ENCODE results near the gene LRRC23. TPM values are rescaled to one million over a fixed set of nuclear protein-coding genes. Genes with fewer than 3 reads are reported as not detected.
A peak's percentile ranks its signal among the peaks of the same experiment; 100 is the strongest.

LRRC23 gene
- total RNA-seq, 1 donor from 2014 or later = 8.6 TPM

DNA sequence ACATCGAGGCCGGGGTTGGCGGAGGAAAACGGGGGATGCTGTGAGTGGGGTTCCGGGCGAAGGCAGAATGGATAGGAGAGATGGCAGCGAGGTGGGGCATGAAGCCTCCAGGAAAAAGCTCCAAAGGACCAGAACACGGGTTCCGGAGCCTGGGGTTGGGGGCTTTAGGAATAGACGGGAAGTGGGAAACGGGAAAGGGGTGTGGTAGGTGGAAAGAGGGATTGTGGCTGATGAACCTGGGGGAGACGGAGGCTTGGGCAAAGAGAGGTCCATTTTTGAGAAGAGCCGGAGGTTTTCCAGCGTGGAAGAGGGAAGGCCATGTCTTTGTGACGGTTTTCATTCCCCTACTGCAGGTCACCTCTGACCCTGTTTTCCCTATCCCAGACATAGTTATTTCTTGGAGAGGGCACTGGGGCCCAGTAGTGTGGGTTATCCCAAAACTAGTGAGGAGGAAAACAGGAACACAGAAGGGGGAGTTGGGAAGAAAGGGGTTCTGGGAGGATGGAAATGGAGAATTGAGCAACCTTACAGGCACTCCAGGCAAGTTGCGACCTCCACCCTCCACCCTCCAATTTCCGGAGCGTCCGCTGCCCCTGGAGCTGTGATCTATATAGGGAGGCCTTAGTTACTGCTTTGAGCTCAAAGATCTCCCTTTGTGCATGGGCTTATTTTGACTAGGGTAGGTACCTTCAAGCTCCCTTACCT, 24.2 kb downstream of the LRRC23 start:
- intact Hi-C loops (cut with DNase I) = loop anchor here (5.0 kb wide), 1 partner anchor 62 kb away; the partner anchor contains the start of gene TPI1
- Histone ChIP-seq H3K4me1 (peaks cover 84% of the 10 kb centered on the region), H3K27ac (peak overlapping the region; percentile 99), H3K27me3 (no peaks in the 10 kb centered on the region), H3K9me3 (no peaks in the 10 kb centered on the region), H3K4me3 (peak overlapping the region; percentile 73 to 95), H3K36me3 (peaks cover 0 to 6% of the 10 kb centered on the region in 2 donors)
- TF ChIP-seq, protein P1, sequence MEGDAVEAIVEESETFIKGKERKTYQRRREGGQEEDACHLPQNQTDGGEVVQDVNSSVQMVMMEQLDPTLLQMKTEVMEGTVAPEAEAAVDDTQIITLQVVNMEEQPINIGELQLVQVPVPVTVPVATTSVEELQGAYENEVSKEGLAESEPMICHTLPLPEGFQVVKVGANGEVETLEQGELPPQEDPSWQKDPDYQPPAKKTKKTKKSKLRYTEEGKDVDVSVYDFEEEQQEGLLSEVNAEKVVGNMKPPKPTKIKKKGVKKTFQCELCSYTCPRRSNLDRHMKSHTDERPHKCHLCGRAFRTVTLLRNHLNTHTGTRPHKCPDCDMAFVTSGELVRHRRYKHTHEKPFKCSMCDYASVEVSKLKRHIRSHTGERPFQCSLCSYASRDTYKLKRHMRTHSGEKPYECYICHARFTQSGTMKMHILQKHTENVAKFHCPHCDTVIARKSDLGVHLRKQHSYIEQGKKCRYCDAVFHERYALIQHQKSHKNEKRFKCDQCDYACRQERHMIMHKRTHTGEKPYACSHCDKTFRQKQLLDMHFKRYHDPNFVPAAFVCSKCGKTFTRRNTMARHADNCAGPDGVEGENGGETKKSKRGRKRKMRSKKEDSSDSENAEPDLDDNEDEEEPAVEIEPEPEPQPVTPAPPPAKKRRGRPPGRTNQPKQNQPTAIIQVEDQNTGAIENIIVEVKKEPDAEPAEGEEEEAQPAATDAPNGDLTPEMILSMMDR (IDR thresholded peaks at IDR 0.05) = no peak
- TF ChIP-seq POLR2AphosphoS5 (IDR thresholded peaks at IDR 0.05; ENCODE audit: insufficient read depth in 1 of 2, low read depth in 1 of 2) = peak in 1 of 2 donors; percentile 5
- DNase-seq (ENCODE audit: extremely low spot score in 2 of 2) = no peak

DNA sequence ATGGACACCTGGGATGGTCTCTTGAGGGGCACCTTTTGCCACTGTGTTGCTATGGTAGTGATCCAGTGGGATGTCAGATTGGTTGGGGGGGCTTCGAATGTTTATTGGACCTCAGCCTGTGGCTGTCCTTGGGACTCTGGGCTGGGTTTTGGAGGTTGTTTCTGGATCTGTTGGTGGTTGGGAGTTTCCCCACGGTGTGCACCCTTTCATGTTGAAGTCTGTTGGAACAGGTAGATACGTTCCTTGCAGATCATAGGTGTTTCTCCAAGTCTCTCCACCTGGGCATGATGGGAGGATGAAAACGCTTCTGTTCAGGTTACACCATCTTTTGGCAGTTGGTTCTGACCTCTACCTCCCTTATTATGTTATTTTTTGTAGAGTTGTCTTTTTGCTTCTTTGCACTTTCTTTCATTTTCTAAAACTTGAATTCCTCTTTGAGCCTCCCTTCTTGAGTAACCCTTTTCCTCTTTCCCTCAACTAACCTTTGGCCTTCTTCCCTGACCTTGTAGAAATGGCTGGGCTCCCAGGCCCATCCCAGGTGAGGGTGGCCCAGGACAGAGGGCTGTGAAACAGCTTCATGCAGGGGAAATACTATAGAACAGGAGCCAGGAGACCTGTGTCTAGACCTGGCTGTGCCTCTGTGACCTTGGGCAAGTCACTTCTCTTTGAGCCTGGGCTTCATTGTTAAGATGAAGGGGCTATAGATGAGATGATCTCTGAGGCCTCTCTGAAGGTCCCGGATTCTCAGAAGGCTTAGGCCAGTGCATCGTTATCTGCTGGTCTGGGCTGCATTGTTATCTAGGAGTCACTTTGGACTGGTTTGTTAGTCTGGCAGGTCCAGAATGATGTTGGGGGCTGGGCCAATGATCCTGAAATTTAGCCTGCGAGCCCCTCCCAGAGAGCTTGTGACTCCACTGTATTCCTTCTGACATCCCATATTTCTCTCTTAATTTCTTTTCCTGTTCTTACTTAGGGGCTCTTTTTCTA, 25.1 kb downstream of the LRRC23 start:
- no peaks in the 10 kb centered on the region for H3K9me3 ChIP-seq
- H3K4me1 ChIP-seq = peaks cover 83% of the 10 kb centered on the region
- intact Hi-C loops (cut with DNase I) = loop anchor here (5.0 kb wide), 1 partner anchor 62 kb away; the partner anchor contains the start of gene TPI1
- H3K27me3 ChIP-seq = no peaks in the 10 kb centered on the region
- peaks cover 0 to 15% of the 10 kb centered on the region in 2 donors for H3K36me3 ChIP-seq
- no peak for DNase-seq (ENCODE audit: extremely low spot score in 2 of 2)
- peak overlapping the region; percentile 99 for H3K27ac ChIP-seq
- TF ChIP-seq, protein P1 (IDR thresholded peaks at IDR 0.05) = no peak
- TF ChIP-seq POLR2AphosphoS5 (IDR thresholded peaks at IDR 0.05; ENCODE audit: insufficient read depth in 1 of 2, low read depth in 1 of 2) (no peak), POLR2A (IDR thresholded peaks at IDR 0.05) (no peak)
- peak overlapping the region; percentile 73 to 95 for H3K4me3 ChIP-seq

DNA sequence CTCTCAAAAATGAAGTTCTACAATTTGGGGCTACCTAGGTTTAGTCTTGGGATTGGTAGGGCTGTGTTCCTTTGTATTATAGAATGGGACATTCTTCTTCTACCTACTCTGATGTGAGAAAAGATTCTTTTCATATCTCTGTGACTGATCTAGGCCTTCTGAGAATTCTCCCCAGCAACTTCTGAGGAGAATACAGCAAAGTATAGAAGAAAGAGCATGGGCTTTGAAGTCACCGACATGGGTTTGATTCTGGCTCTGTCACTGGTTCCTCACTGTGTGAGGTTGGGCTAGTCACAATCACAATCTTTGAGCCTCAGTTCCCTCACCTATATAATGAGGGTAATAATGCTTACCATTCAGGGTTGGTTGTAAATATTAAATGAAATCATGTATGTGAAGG, 28.1 kb downstream of the LRRC23 start:
- Histone ChIP-seq H3K4me1 (peaks cover 70% of the 10 kb centered on the region), H3K4me3 (no peak overlapping the region), H3K36me3 (peaks cover 0 to 25% of the 10 kb centered on the region in 2 donors), H3K27me3 (no peaks in the 10 kb centered on the region), H3K9me3 (no peaks in the 10 kb centered on the region), H3K27ac (peak overlapping the region; percentile 34)
- TF ChIP-seq, protein P1 (IDR thresholded peaks at IDR 0.05) = no peak
- TF ChIP-seq POLR2AphosphoS5 (IDR thresholded peaks at IDR 0.05; ENCODE audit: insufficient read depth in 1 of 2, low read depth in 1 of 2) (no peak), POLR2A (IDR thresholded peaks at IDR 0.05) (no peak)
- intact Hi-C loops (cut with DNase I) = no loop called here
- DNase-seq (ENCODE audit: extremely low spot score in 2 of 2) = no peak

DNA sequence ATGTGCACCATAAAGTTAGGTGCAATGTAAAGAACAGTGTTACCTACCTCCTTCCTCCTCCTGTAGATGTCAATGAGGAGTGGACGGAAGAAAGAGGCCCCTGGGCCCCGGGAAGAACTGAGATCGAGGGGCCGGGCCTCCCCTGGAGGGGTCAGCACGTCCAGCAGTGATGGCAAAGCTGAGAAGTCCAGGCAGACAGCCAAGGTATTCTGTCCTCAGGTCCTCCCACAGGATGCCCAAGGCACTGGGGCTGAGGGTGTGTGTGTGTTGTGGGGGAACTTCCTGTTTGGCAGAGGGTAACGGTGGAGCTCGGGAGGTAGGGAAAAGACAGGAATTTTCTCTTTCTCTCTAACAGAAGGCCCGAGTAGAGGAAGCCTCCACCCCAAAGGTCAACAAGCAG, 29.5 kb downstream of the LRRC23 start:
- intact Hi-C loops (cut with DNase I) = no loop called here
- peaks cover 74% of the 10 kb centered on the region for H3K4me1 ChIP-seq

More for the DNA sequence above, 29.5 kb downstream of the LRRC23 start:
- H3K27me3 ChIP-seq = no peaks in the 10 kb centered on the region
- no peak for DNase-seq (ENCODE audit: extremely low spot score in 2 of 2)
- H3K27ac ChIP-seq = peak overlapping the region; percentile 34
- H3K4me3 ChIP-seq = no peak overlapping the region
- H3K36me3 ChIP-seq = peaks cover 0 to 25% of the 10 kb centered on the region in 2 donors
- H3K9me3 ChIP-seq = no peaks in the 10 kb centered on the region
- TF ChIP-seq, protein P1 (IDR thresholded peaks at IDR 0.05) = no peak
- peak in 1 of 2 donors; percentile 30 for TF ChIP-seq POLR2AphosphoS5 (IDR thresholded peaks at IDR 0.05; ENCODE audit: insufficient read depth in 1 of 2, low read depth in 1 of 2)
- no peak for TF ChIP-seq POLR2A (IDR thresholded peaks at IDR 0.05)

Measured in vagina (tissue), 2 donors.